Endothelial cell of hepatic sinusoid (primary cell): ENCODE data around the gene CUL3.
"Not testable (repeated sequence)": the region's sequence is repeated elsewhere in the genome, so short reads cannot be mapped to it uniquely, and the experiment has no call there.

ENCODE experiments used
- in situ Hi-C: cut with HindIII; loops from 2 replicates; pipeline ENCODE4 v1.10.0; 2017; ENCODE audit warnings: low sequenced_read_pairs

Gene CUL3

GRCh38 chr2:224583033-224583432 lies 2.1 kb downstream of the CUL3 start:
- in situ Hi-C loops = not testable (repeated sequence)

- in situ Hi-C loops = no loop called here
These were observed 4.9 kb downstream of the CUL3 start for GRCh38 chr2:224580248-224580647.

GRCh38 chr2:224579411-224579810 lies 5.8 kb downstream of the CUL3 start:
- in situ Hi-C loops = loop anchor here (5.0 kb wide), 1 partner anchor 87 kb away; no protein-coding TSS in a partner anchor

GRCh38 chr2:224577541-224577940 lies 7.6 kb downstream of the CUL3 start:
- in situ Hi-C loops = loop anchor here (5.0 kb wide), 1 partner anchor 85 kb away; no protein-coding TSS in a partner anchor

GRCh38 chr2:224576088-224576715 lies 9.0 kb downstream of the CUL3 start:
- in situ Hi-C loops = loop anchor here (5.0 kb wide), 1 partner anchor 84 kb away; no protein-coding TSS in a partner anchor

- in situ Hi-C loops = loop anchor here (5.0 kb wide), 2 partner anchors 42 to 82 kb away; no protein-coding TSS in a partner anchor
These were observed 10.6 kb downstream of the CUL3 start for GRCh38 chr2:224574423-224575084.

GRCh38 chr2:224573724-224574123 lies 11.4 kb downstream of the CUL3 start:
- in situ Hi-C loops = loop anchor here (5.0 kb wide), 1 partner anchor 41 kb away; no protein-coding TSS in a partner anchor

GRCh38 chr2:224572338-224572737 lies 12.8 kb downstream of the CUL3 start:
- in situ Hi-C loops = loop anchor here (5.0 kb wide), 1 partner anchor 40 kb away; no protein-coding TSS in a partner anchor

GRCh38 chr2:224570328-224570993 lies 14.7 kb downstream of the CUL3 start:
- in situ Hi-C loops = loop anchor here (5.0 kb wide), 1 partner anchor 38 kb away; no protein-coding TSS in a partner anchor

- in situ Hi-C loops = loop anchor here (5.0 kb wide), 1 partner anchor 37 kb away; no protein-coding TSS in a partner anchor
These were observed 15.5 kb downstream of the CUL3 start for GRCh38 chr2:224569654-224570053.

- in situ Hi-C loops = no loop called here
These were observed 19.6 kb downstream of the CUL3 start for GRCh38 chr2:224565452-224566035.

- in situ Hi-C loops = no loop called here
These were observed 21.6 kb downstream of the CUL3 start for GRCh38 chr2:224563537-224563936.

GRCh38 chr2:224562831-224563230 lies 22.3 kb downstream of the CUL3 start:
- in situ Hi-C loops = no loop called here

GRCh38 chr2:224561234-224562005 lies 23.7 kb downstream of the CUL3 start:
- in situ Hi-C loops = no loop called here

GRCh38 chr2:224560549-224560948 lies 24.6 kb downstream of the CUL3 start:
- in situ Hi-C loops = no loop called here

GRCh38 chr2:224557610-224558009 lies 27.6 kb downstream of the CUL3 start:
- in situ Hi-C loops = no loop called here

GRCh38 chr2:224556381-224556780 lies 28.8 kb downstream of the CUL3 start:
- in situ Hi-C loops = no loop called here

GRCh38 chr2:224555823-224556366 lies 29.3 kb downstream of the CUL3 start:
- in situ Hi-C loops = no loop called here

GRCh38 chr2:224552771-224553170 lies 32.4 kb downstream of the CUL3 start:
- in situ Hi-C loops = no loop called here

GRCh38 chr2:224551693-224552092 lies 33.5 kb downstream of the CUL3 start:
- in situ Hi-C loops = no loop called here
